GM04503 (cell line): ENCODE measurements around the gene EXOC3L2.
"Not testable (repeated sequence)": the region's sequence is repeated elsewhere in the genome, so short reads cannot be mapped to it uniquely, and the experiment has no call there.

Experiments
- DNase-seq: peaks from one replicate; pipeline ENCODE4 v3.0.0-alpha.2; 2012; ENCODE audit warnings: low read depth

EXOC3L2 gene

DNA sequence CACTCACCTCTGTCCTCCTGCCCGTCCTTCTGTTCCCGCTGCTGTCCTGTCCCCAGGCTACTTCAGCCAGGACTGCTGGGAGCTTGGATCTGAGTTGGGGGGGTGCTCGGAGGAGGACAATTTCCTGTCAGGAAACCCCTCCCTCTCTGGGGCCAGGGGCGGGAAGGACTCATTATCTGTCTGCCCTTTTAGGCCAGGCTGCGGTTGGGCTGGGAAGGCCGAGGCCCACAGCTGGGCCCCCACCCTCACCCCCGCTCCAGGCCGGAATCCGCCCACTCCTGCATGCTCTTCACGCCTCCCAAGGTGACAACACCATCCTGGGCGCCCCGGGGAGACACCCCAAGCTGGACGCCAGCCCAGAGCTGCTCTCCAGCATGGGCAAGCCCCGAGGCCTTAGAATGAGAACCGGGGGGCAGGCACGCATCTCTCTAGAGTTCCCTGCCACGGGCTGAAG, at the start of gene EXOC3L2:
Gene EXOC3L2, minus strand, starts transcription at position 74 of the 454 bp plus-strand sequence. CDS start 6,362 bp downstream, outside the sequence.
- no peak for DNase-seq

GRCh38 chr19:45294291-45295029, 49.3 kb upstream of the EXOC3L2 start:
- no peak for DNase-seq

- DNase-seq, result no peak
These were observed 48.5 kb upstream of the EXOC3L2 start for GRCh38 chr19:45293682-45294081.

- no peak for DNase-seq
These were observed 46.6 kb upstream of the EXOC3L2 start for GRCh38 chr19:45291834-45292233.

DNA sequence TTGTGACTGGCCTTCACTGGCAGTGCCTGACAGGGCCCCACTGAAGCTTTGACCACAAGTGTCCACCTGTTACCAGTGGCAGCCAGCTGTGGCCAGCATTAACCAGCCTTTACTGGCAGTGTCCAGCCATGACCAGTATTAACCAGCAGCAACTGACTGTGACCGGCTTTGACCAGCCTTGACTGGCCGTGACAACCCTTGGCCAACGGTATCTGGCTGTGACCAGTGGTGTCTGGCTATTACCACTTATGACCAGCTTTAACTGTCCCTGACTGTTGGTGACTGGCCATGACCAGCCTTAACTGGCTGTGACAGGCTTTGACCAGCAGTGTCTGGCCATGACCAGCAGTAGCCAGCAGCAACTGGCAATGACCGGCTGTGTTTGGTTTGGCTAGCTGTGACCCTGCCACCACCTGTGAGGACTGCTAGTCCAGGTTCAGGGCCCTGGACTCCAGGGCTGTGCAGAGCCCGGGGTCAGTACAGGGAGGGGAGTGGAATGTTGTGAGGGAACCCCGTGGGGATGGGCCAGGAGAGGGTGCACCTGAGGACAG, 45.2 kb upstream of the EXOC3L2 start:
- DNase-seq, result no peak

DNA sequence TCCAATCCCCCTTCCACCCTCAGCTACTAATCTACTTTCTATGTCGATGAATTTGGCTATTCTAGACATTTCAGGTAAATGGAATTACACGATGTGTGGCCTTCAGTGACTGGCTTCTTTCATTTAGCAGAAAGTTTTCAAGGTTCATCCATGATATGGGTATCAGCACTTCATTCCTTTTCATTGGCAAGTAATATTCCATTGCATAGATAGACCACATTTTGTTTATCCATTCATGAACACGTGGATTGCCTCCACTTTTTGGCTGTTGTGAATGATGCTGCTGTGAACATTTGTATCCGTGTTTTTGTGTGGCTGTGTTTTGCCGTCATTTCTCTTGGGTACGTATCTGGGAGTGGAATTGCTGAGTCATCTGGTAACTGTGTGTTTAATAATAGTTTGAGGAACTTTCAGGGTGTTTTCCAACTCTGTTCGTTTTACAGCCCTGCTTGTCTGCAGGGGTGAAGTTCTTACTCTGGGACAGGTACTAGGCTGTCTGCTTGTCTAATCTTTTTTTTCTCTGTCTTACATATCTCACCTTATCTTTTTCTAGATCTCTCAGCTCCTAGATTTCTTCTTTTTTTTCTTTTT, 38.3 kb upstream of the EXOC3L2 start:
- DNase-seq, result no peak

DNA sequence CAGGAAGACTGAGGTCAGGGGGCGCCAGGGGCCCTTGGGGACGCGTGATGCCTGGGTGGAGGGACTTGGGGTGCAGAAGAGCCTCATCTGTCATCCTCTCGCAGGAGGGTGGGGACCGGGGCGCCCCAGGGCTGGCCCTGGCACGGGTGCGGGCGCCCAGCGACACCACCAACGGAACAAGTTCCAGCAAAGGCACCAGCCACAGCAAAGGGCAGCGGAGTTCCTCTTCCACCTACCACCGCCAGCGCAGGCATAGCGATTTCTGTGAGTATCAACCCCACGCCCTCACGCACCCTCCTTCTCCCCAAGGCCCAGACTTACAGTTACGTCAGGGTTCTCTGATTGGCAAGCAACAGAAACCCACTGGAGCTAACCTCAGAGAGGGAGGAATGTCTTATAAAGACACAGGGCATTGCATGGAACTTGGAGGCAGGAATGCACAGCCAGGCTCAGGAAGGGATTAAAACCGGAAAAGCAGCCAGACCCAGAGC, 35.3 kb upstream of the EXOC3L2 start:
- no peak for DNase-seq

GRCh38 chr19:45279587-45280192, 34.5 kb upstream of the EXOC3L2 start:
- DNase-seq, result no peak

- no peak for DNase-seq
These were observed 32.9 kb upstream of the EXOC3L2 start for GRCh38 chr19:45278087-45278486.

DNA sequence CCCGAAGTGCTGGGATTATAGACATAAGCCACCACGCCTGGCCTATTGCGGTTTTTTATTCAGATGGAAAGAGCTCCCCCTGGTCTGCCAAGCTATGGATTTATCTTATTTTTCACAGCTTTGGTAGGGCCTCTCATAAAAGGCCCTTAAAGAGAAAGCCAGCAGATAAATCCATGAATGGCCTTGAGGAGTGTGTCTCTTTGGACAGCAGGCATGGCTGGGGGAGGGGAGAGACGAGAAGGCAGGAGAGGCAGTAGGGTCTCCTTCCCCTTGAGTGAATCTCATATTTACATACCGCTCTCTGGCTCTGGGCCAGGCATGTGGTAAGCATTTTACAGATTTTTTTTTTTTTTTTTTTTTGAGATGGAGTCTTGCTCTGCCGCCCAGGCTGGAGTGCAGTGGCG, 31.1 kb upstream of the EXOC3L2 start:
- no peak for DNase-seq

GRCh38 chr19:45275370-45275971, 30.3 kb upstream of the EXOC3L2 start:
- DNase-seq, result no peak

- no peak for DNase-seq
These were observed 28.3 kb upstream of the EXOC3L2 start for GRCh38 chr19:45273521-45273855.

GRCh38 chr19:45271735-45272108, 26.5 kb upstream of the EXOC3L2 start:
- DNase-seq, result no peak

- no peak for DNase-seq
These were observed 26.0 kb upstream of the EXOC3L2 start for GRCh38 chr19:45271098-45271734.

DNA sequence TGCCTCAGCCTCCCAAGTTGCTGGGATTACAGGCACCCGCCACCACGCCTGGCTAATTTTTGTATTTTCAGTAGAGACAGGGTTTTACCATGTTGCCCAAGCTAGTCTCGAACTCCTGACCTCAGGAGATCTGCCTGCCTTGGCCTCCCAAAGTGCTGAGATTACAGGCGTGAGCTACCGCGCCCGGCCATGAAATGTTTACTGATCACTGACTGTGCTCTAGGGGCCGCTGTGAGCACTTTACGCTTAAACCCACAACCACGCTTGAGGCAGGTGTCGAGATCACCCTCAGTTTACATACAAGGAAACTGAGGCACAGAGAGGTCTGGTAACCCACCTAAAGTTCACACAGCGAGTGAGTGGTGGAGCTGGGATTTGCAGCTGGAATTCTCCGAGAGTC, 24.7 kb upstream of the EXOC3L2 start:
- DNase-seq, result not testable (repeated sequence)

DNA sequence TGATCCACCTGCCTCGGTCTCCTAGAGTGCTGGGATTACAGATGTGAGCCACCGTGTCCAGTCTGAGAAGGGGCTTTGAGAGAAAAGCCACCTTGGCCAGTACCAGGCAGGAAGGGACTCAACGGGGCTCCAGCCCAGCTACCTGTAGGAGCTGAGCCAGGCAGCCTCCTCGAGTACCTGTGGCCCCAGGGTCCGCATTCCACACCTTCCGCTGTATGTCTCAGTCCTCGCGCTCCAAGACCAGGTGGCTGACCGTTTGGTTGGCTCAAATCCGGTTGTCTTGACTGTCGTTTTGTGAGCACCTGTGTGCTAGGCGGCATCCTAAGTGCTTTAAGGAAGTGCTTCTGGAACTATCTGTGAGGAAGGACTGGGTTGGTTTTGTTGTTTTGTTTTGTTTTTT, 22.1 kb upstream of the EXOC3L2 start:
- DNase-seq, result no peak

DNA sequence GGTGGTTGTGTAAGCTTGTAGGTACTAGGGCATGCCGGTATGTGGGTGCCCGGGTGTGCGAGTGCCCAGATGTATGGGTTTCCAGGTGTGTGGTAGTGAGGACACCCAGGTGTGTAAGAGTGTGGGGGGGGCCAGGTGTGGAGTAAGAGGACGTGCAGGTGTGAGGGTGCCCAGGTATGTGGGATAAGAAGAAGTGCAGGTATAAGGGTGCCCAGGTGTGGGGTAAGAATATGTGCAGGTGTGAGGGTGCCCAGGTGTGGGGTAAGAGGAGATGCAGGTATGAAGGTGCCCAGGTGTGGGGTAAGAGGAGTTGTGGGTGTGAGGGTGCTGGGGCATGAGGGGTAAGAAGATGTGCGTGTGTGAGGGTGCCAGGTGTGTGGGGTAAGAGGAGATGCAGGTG, 20.2 kb upstream of the EXOC3L2 start:
- no peak for DNase-seq

- DNase-seq, result no peak
These were observed 19.6 kb upstream of the EXOC3L2 start for GRCh38 chr19:45264781-45265317.

DNA sequence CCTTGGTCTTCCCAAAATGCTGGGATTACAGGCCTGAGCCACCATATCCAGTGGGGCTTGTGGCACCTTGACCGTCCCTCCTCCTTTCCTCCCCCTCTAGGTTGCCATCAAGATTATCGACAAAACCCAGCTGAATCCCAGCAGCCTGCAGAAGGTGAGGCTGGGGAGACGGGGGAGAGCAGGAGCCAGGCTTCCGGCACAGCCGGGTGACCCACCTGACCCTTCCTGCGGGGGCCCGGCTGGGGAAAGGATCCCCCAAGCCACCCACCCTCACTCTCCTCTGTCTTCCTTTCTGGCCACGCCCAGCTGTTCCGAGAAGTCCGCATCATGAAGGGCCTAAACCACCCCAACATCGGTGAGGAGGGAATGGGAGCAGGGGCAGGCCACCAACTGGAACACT, 17.8 kb upstream of the EXOC3L2 start:
- DNase-seq, result no peak

DNA sequence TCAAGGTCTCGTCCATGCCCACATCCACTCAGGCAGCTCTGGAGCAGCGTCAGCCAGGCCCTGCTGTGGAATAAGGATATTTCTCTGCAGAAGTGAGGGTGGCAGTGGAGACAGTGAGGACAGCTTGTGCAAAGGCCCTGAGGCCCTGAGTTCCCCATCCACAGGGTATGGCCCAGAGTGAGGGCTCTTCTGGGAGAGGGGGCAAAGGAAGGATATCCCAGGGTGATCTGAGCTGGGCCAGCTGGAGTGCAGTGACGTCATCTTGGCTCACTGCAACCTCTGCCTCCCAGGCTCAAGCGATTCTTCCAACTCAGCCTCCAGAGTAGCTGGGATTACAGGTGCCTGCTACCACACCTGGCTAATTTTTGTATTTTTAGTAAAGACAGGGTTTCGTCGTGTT, 17.4 kb upstream of the EXOC3L2 start:
- no peak for DNase-seq

- no peak for DNase-seq
These were observed 13.7 kb upstream of the EXOC3L2 start for GRCh38 chr19:45258862-45259261.

DNA sequence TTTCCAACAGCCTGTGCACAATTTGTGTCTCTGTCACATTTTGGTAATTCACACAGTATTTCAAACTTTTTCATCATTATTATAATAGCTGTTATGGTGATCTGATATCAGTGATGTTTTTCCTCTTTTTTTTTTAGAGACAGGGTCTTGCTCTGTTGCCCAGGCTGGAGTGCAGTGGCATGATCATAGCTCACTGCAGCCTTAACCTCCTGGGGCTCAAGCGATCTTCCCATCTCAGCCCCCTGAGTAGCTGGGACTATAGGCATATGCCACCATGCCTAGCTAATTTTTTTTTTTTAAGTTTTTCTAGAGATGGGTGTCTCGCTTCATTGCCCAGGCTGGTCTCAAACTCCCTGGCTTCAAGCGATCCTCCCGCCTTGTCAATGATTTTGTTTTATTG, 11.6 kb upstream of the EXOC3L2 start:
- DNase-seq, result no peak
